ENCODE data around the gene CFAP99.

CFAP99 gene

DNA sequence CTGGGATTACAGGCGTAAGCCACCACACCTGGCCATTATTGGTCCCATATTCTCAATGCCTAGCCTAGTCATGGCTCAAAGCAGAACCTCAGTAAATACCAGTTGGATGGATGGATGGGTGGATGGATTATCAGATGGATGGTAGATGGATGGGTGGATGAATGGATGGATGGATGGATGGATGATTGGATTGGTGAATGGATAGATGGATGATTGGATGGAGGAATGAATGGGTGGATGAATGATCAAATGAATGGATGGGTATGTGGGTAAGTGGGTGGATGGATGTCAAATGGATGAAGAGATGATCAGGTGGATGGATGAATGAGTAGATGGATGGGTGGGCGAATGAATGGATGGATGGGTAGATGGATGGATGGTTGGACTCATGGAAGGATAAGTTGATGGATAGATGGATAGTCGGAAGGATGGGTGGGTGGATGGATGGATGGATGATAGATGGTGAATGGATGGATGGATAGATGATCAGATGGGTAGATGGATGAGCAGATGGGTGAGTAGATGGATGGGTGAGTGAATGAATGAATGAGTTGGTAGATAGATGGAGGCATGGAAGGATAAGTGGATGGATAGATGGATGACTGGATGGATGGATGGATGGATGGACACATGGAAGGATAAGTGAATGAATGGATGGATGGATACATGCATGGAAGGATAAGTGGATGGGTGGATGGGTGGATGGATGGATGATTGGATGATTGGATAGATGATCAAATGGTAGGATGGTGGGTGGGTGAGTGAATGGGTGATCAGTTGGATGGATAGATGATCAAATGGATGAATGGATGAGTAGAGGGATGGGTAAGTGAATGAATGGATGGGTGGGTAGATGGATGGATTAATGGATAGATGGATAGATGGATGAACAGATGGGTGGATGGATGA, 28.2 kb downstream of the CFAP99 start:
- TF ChIP-seq POLR2A (IDR thresholded peaks at IDR 0.05; ENCODE audit: low read depth, low read length): no peak
- no peak for FAIRE-seq
- DNase-seq (ENCODE audit: insufficient read length, low spot score): no peak

DNA sequence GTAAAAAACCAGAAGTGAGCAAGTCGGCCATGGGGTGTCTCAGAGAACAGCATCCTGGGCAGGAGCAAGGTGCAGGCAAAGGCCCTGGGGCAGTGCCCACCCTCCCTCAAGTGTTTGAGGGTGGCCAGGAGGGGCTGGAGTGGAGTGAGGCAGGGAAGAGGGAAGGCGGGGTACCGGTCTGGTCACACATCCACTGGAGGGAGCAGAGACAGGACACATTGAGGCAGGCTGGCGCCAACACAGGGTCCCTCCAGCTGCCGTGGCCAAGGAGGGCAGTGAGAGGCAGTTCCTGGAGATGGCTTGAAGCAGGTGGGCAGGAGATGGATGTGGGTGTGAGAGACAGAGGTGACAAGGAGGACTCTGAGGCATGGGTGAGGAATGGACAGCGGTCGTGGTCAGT, 29.8 kb downstream of the CFAP99 start:
- no peak for DNase-seq (ENCODE audit: insufficient read length, low spot score)

DNA sequence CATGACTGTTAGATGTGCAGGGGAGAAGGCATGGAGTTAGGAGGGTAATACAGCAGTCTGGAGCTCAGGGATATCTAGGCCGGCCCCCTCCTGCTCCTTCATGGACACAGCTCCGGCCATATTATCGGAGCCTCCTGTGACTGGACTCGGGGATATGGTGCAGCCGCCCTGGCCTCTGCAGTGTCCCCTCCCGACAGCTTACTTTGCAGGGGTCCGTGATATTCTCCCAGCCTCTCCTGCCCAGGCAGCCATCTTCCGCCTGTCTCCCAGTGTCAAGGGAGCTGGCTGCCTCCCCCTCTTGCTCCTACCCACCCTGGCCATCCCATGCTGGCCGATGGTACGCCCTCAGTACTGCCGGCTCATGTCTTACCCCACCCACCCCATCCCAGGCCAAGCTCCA, 30.3 kb downstream of the CFAP99 start:
- FAIRE-seq: no peak
- DNase-seq (ENCODE audit: insufficient read length, low spot score): no peak
- TF ChIP-seq POLR2A (IDR thresholded peaks at IDR 0.05; ENCODE audit: low read depth, low read length): no peak

More for the DNA sequence above, 29.8 kb downstream of the CFAP99 start:
- FAIRE-seq: no peak
- TF ChIP-seq POLR2A (IDR thresholded peaks at IDR 0.05; ENCODE audit: low read depth, low read length): no peak

DNA sequence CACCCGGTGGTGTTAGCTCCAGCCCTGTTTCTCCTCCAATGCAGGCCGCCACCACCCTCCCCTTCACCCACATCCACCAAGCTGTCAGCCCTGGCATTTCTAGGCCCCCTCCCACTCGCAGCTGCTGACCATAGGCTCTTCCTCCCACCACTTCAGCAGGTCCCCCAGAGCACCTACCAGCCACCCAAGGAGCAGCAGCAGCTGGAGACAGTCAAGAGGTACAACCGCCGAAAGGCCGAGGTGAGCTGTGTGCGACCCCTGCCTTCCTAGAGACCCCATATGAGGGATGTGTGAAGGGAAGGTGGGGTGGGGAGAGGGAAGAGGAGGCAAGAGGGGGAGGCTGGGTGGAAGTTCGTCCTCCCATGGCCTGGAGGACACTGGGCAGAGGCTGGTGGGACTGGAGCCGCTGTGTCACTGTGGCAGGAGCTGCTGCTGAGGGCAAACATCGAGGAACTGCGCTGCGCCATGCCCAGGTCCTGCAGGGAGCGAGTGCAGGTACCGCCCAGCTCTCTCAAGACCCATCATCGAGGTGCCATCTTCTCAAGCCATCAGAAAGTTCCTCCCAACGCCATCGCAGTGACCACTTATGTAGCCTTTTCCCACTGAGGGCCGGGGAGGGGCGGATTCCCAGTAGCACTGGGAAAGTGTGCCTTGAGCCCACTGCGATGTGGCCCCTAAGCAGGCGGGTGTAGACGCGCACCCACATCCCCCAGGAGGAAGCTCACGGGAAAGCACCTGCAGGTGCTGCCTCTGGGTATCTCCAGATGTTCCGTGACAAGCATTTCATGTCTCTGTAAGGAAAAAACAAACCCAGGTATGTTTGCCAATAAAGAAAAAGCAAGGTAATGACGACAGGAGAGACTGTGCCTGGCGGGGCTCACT, 31.0 kb downstream of the CFAP99 start:
- no peak for TF ChIP-seq POLR2A (IDR thresholded peaks at IDR 0.05; ENCODE audit: low read depth, low read length)
- DNase-seq (ENCODE audit: insufficient read length, low spot score) (no peak), FAIRE-seq (no peak)

DNA sequence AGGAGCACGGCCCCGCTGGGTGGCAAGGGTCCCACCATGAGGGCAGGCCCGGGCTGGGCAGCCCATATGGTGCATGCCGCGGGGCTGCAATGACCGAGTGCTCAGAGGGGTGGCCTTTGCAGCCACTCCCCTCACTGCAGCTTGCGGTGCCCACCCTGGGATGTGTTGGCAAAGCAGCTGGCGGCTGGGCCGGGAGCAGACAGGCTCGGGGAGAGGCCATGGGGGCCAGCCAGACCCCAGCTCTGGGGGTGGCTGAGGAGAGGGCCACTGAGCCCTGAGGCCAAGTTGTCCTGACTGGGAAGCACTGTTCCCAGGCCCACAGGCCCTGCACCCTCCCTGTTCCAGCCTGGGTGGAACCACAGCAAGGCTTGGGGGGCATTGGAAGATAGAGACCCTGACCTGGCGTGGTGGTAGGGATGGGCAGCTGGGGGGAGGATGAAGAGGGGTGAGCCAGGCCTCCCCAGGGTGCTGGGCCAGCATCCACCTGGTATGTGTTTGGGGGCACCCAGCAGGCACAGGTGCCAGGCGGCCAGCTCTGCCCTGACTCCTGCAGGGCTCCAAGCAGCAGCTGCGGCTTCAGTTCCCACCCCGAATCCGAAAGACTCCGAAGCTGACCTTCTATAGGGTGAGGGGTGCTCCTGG, 31.8 kb downstream of the CFAP99 start:
- TF ChIP-seq POLR2A (IDR thresholded peaks at IDR 0.05; ENCODE audit: low read depth, low read length): no peak
- DNase-seq (ENCODE audit: insufficient read length, low spot score) (no peak), FAIRE-seq (no peak)

DNA sequence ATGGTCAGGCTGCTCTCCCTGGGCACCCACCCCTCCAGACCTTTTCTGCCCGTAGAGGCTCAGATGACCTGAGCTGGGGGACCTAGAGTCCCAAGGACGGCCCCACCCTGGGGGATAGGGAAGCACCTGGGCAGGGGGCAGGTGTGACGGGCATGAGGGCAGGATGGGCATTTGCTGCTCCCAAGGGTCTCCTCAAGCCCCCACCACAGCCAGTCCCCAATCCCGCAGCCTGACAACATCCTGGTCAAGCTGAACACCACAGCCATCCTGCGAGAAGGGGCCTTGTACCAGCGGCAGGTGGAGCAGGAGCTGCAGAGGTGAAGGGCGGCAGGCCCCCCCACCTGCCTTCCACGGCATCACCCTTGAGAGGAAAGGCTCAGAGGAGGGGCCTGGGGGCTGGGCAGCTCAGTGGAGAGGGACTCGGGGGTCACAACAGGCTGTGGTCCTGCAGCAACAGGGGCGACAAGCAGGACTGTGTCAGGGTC, 32.3 kb downstream of the CFAP99 start:
- DNase-seq (ENCODE audit: insufficient read length, low spot score): no peak
- no peak for TF ChIP-seq POLR2A (IDR thresholded peaks at IDR 0.05; ENCODE audit: low read depth, low read length)
- FAIRE-seq: no peak

DNA sequence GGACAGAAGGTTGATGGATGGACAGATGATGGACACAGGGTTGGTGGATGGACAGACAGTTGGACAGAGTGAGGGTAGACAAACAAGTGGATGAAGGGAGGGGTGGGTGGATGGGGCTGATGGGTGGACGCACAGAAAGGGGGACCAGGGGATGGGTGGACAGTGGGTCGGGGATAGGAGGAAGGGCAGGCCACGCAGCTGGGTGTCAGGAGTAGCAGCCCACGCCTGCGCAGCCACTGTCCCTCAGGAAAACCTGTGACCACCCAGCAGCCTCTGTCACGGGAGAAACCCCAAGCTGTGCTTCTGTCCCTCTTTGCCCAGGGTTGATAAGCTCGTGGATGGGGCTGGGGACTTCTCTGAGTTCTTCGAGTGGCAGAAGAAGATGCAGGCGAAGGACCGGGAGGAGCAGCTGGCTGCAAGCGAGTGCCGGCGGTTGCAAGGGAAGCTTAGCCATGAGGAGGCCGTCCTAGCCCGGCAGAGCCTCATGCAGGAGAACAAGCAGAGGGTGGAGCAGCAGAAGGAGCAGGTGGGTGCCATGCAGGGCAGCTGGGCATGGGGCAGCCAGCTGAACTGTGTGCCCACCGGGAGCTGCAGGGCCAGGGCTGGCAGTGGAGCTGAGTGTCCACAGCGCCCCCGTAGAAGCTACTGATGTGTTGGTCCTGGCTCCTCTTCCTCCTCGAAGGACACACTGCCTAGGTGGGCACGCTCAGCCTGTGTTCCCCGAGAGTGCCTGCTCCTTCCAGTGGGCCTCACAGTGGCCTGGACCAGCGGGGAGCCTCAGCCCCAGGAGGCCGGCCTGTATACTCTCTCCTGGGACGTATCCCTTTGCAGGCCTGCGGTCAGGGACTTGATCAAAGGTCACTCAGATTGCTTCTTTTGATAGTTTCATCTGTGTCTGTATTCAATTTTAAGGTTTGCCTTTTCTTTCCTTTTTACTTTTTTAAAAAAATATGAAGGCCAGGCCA, 33.3 kb downstream of the CFAP99 start:
- TF ChIP-seq POLR2A (IDR thresholded peaks at IDR 0.05; ENCODE audit: low read depth, low read length): no peak
- DNase-seq (ENCODE audit: insufficient read length, low spot score): no peak

DNA sequence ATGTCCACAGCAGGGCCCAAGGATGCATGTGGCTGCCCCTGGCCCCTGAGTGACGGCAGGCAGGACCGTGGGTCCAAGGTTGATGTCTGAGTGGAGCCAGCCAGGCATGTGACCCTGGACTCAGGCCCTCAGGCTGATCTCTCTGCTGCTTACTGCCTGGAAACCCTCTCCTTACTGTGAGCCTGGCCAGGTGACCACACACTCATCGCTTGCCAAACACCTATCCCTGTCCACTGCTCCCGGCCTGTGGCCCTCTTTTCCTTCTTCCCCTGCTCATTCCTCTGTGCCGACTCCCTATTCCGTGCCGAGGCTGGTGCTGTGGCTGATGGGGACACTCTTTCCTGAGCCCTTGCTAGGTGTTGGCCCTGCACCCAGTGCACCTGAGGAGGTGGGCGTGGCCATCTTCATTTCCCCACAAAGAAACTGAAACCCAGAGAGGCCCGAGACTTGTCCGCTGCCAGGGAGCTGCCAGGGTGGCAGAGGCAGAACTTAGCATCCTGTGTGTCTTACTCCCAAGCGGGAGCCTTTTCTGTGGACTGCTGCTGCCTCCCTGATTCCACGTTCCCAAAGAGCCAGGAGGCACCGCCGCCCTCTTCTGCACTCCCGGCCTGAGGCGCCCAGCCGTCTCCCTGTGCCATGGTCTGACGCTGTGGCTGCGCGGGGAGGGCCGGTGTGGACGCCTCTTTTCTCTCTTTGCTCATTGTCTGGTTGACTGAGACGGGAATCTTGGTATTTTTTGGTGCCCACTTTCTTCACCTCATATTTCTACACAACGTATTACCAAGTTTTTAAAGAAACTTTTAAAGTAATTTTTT, 38.9 kb downstream of the CFAP99 start:
- no peak for DNase-seq (ENCODE audit: insufficient read length, low spot score)
- no peak for TF ChIP-seq POLR2A (IDR thresholded peaks at IDR 0.05; ENCODE audit: low read depth, low read length)
- no peak for FAIRE-seq

More for the DNA sequence above, 33.3 kb downstream of the CFAP99 start:
- FAIRE-seq: no peak

DNA sequence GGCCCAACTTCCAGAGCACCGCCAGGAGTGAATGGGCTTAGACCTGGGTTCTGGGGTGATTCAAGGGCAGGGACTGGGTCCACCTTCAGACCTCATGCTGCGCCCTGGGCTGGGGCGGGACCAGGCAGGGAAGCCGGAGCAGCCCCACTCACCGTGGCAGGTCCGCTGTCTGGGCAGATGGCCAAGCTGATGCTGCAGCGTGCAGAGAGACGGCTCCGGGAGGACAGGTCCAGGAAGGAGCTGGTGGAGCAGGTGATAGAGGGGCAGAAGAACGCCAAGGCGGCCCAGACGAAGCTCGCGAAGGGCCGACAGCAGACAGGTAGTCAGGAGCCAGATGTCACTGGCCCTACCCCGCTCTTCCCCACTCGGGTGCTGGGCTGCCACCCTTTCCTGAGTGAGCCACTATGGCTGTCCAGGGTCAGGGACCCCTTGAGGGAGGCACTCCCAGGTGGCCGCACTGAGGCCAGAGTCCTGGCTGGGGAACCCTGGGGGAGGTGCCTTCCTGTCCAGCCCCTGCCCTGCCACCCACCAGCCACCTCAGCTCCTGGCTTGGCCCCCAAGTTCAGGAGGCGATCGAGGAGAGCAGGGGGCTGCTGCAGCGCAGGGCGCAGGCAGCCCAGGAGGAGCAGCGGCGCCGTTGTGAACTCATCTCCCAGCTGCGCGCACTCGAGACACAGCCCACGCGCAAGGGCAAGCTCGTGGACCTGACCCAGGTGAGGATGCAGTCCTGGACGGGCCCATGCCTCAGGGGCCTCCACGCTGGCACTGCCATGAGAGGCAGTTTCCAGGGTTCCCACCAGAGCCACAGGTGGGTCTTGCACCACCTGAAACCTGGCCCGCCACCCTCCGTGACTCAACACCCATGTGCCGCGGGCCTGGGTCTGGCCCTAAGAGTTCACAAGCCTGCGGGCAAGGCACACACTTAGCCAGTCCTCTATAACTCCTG, 40.1 kb downstream of the CFAP99 start:
- no peak for FAIRE-seq
- no peak for DNase-seq (ENCODE audit: insufficient read length, low spot score)

DNA sequence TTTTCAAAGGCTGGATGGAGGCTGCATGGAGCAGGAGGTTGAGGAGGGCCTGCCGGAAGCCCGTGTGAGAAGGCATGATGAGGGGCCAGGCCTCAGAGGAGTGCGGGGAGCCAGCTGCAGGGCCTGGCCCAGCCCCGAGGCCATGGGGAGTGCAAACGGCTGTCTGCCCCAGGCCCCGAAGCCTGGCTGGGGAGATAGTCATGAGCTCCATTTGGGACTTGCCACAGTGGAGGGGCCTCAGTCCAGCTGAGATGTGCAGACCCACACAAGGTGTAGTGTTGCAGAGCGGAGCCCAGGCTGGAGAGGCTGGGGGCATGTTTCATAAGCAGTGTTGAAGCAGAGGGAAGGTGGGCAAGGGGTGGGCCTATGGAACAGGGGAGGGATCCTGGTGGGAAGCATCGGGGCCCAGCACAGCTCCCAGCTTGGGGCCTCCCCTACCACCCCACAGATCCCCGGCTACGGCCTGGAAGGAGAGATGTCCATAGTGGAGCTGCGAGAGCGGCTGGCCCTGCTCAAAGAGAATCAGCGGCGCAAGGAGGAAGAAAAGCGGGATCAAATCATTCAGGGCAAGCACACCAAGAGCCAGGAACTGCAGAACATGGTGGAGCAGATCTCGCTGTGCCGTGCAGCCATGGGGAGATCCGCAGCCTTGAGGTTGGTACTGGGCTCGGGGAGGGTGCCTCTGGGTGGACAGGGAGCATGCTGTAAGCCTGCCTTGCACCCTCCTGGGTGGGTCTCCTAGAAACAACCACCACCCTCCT, 41.0 kb downstream of the CFAP99 start:
- TF ChIP-seq POLR2A (IDR thresholded peaks at IDR 0.05; ENCODE audit: low read depth, low read length): no peak
- DNase-seq (ENCODE audit: insufficient read length, low spot score) (no peak), FAIRE-seq (no peak)

More for the DNA sequence above, 40.1 kb downstream of the CFAP99 start:
- no peak for TF ChIP-seq POLR2A (IDR thresholded peaks at IDR 0.05; ENCODE audit: low read depth, low read length)
